Ureter (tissue), 1 donor: ENCODE measurements around the gene BAX. TPM values are rescaled to one million over a fixed set of nuclear protein-coding genes. Genes with fewer than 3 reads are reported as not detected.

Source experiments
- DNase-seq: peaks from one replicate; pipeline ENCODE4 v3.0.0-alpha.2; 2020; ENCODE audit warnings: low spot score
- total RNA-seq: library from RNA; stranded (reverse); gene quantifications from one replicate; pipeline ENCODE4 v1.2.4, GENCODE V29; 2023
- donor health status: DM: yes; HTN: yes; CAD: no.

Gene BAX
- total RNA-seq, 1 donor from 2014 or later, result 79.9 TPM

DNA sequence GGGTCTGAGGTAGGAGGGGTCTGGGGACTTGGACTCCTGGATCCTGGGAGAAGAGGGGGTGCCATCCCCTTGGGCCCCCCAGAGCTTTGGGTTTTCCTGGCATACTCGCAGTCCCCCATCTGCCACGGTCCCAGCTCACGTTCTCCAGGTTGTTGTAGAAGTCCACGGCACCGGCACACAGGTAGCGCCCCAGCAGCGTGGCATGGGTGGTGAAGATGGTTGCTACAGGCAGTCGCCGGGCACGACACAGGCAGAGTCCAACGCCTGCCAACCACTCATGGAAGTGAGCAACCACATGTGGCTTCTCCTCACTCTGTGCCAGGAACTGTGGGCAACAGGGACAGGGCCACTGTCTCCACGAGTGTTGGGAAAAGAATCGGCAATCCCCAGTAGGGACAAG, 31.0 kb downstream of the BAX start:
- no peak for DNase-seq

DNA sequence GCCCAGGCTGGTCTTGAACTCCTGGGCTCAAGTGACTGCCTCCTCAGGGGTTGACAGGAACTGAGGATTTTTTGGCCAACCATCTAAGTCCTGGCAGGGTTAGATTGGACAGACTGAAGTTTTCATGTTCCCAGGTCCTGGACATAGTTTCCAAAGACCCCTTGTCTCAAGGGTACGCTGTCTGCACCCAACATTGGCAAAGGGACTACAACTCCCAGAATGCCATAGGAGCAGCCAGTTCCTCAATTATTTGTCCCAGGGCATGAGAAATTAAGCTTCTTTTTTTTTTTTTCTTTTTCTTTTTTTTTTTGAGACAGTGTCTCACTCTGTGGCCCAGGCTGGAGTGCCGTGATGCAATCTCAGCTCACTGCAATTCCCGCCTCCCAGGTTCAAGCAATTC, 31.5 kb downstream of the BAX start:
- DNase-seq, result no peak

DNA sequence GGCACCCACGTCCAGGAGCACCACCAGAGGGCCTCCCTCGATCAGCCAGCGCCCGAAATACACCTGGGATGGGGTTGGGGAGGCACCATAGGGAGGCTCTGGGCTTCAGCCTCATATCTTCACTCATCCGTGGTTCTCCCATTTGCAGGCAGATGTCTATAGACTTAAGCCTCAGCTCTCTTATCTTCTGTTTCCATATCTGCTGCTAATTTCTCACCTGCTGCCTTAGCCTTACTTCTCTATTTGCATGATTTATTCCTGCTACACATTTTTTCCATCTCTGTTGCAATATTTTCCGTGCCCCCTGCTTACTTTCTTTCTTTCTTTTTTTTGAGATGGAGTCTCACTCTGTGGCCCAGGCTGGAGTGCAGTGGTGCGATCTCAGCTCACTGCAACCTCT, 32.6 kb downstream of the BAX start:
- no peak for DNase-seq

DNA sequence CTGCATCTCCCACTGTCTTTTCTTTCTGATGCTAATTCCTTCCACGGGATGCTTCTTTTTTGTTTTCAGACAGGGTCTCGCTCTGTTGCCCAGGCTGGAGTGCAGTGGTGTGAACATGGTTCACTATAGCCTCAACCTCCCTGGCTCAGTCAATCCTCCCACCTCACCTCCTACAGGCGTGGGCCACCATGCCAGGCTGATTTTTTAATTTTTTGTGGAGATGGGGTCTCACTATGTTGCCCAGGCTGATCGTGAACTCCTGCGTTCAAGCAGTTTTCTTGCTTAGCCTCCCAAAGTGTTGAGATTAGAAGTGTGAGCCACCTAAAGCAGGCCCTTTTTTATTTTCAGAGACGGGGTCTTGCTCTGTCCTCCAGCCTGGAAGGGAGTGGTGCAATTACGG, 33.6 kb downstream of the BAX start:
- no peak for DNase-seq

DNA sequence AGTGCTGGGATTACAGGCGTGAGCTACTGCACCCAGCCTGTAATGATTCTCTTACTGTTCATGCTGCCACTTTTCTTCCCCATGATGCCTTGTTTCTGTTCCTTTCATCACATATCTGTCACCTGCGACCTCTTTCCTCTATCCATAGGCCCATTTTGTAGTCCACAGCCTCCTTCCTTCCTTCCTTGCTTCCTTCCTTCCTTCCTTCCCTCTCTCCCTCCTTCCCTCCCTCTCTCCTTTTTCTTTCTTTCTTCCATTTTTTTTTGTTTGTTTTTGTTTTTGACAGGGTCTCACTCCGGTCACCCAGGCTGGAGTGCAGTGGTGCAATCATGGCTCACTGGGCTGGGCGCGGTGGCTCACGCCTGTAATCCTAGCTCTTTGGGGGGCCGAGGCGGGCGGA, 34.2 kb downstream of the BAX start:
- no peak for DNase-seq

DNA sequence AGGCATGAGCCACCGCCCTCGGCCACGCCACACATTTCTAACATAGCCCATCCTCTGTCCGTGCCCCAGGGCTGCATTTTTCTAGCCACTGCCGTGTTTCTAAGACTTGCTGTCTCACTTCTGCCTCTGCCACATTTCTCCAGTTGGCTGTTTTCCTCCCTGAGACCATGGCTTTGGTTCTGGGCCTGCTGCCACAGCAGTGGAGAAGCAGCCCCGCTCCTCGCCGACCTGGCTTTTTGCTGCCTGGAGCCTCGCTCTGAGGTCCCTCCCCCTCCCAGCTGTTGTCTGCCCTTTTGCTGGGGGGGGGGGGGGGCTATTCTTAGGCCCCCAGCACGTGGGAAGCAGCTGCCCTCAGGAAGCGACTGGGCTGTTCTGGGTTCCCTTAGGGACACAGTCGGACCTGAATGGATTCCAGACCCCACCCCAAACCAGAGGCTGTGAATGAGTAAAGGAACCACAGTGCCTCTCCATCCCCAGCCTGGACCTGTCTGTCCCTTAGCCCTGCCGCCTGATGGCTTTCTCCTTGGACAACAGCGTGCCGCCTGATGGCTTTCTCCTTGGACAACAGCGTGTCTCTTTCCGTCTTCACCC, 35.1 kb downstream of the BAX start:
- DNase-seq, result no peak

DNA sequence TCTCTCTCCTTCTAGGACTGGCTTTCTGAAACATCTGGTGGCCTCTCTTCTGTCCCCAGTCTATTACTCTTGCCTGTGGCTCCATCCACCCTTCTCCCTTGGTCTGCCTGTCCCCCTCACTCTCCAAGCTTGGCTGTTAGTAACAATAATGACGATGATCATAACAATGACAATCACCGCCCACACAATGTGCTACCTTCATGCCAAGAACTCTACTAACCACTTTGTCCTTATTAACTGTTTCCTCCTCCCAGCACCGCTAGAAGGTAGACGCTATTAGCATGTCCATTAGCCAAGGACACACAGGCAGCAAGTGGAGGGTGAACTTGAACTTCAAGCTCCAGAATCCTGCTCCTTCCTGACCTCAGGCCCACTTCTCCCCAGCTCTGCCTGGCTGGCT, 35.7 kb downstream of the BAX start:
- DNase-seq, result no peak

DNA sequence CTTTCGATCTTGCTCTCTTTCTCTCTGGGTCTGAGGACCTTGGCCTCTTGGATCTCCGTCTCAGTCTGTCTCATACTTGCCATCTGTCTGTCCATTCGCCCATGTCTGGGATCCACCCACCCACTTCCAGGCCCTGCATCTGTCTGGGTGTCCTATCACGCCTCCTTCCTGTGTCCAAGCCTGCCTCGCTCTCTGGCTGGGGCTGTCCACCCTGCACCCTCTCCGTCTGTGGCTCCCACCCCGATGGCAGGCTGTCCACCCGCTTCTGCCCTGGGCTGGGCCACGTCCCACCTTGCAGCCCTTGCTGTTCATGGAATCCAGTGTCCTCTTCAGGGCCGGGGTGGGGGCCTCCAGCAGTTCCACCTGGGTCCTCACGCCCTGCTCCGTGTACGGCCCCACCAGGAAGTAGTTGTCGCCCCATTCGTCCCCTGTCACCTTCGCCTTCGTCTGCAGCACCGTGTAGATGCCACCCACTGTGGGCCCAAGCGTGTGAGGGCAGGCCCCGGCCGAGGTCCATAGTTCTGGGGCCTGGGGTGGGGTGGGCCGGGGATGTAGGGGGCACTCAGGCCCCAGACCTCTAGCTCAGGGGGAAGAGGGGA, 36.4 kb downstream of the BAX start:
- DNase-seq, result no peak

DNA sequence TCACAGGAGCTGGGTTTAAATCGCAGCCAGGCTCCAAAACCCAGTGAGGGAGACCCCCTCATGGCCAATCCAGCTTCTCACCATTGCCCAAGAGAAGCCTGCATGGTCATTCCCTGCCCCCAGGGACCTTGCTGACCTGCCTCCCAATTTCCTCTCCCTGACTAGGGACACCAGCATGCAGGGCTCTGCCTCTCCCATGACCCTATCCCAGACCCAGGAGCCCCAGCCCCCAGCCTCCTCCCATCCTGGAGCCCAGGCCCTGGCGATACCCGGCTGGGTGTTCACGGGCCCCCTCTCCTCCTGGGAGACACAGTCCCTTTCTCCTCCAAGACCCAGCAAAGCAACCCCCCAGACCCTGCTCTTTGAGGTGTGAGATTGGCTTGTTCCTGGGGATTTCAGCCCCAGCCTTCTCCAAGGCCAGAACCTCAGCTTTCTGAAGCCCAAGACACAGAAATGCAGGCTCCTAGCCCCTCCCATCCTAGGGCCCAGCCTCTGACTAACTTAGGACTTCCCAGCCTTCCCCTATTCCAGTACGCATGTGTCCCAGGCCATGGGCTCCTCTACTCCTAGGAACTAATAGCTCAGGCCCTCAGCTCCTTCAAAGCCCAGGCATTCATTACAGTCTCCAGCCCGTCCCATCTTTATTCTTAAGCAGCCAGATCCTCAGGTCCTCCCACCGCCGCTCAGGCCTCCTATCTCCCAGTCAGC, 37.4 kb downstream of the BAX start:
- peak; percentile 81 for DNase-seq

DNA sequence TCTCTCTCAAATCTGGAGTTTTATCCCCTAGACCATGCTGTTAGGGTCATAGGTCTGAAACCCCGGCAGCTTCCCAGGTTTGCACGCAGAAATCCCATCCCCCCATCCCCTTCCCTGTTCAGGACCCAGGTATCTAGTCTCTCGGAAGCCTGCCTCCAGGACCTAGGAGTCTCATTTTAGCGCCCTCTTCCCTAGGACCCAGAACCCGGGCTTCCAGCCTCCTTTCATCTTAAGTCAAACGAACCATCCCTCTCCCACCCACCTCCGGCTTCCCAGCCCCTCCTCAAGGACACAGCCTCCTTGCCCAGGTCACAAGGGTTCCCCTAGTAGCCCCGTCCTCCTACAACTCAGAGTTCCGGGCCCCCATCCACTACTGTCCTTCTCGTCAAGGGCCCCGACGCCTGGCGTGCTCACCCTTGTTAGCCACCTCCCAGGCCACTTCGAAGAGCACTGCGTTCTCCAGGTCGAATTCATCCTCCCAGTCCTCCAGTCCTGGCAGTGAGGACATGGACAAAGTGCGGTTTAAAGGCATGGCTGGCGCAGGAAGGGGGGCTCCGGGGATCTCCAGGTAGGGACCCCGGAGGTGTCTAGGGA, 38.0 kb downstream of the BAX start:
- DNase-seq, result no peak

DNA sequence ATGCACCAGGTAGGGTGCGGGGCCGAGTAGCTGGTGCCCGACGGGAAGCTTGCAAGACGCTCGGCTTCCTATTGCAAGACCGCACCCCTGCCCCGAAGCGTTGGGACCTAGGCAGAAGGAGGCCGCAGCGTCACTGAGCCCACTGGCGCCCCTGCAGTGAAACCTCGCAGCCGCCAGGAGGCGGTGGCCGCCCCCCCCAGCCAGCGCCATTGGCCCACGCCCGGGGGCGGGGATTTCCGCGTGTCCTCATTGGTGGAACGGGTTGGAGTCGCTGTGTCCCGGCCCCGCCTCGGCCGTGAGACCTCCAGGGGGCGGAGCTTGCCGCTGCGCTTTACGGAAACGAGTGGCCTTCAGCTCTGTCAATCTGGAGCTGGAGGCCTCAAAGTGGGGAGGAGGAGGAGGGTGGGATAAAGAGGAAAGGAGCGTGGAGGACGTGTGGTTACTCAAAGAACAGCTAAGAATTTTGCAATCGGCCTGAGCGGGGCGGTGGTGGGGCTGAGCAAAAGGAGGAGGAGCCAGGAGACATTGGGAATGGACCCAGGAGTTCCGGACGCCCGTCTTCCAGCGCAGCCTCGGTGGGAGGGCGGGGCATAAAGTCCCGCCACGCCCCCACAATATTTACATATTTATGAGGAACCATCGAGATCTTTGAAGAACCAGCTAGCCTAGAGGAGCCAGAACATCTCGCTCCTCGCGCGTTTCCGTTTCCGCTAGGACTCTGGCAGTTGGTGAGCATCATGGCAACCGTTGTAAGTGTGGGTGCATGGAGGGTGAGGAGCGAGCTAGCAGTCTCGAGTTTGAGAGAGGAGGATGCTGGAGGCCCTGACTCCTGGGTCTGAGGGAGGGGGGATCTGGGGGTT, 38.7 kb downstream of the BAX start, which contains the start of the genes GYS1 and RUVBL2:
TSS of gene GYS1 (minus strand) at position 135 of the 860 bp plus-strand sequence. CDS start 197 bp downstream, outside the sequence.
TSS of gene RUVBL2 (plus strand) at position 713 of the 860 bp plus-strand sequence. CDS start at position 738, 25 bp downstream.
- peak; percentile 99 for DNase-seq

DNA sequence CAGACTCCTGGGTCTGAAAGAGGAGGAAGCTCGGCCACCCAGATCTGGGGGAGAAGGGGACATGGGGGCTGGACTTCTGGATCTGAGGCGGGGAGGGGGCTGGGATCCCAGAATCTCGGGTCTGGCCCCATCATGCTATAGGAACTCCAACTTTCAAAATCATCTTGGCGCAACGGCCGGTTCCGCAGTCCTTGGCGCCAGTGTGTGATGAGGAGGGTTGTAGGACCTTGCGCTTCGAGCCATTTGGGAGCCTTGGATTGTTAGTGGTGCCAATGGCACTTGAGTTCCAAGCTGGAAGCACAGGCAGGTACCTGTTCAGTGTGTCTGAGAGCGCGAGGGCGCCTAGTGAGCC, 39.3 kb downstream of the BAX start:
- DNase-seq, result no peak

DNA sequence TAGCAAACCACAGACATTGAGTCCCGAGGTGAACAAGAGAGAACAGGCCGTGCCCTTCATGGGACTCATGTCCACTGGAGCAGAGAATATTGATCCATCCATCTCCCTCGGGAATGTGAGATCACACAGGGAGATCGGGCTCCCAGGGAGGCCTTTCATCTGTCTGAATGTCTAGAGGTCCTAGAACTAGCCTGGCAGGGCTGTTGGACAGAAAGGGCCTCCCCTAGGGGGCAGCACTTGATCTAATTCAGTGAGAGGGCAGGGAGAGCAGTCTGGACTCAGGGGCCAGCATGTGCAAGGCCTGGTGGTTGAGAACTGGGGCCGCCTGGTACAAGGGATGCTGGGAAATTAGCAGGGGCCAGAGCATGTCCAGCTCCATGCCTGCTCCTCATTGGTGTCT, 43.3 kb downstream of the BAX start:
- no peak for DNase-seq

DNA sequence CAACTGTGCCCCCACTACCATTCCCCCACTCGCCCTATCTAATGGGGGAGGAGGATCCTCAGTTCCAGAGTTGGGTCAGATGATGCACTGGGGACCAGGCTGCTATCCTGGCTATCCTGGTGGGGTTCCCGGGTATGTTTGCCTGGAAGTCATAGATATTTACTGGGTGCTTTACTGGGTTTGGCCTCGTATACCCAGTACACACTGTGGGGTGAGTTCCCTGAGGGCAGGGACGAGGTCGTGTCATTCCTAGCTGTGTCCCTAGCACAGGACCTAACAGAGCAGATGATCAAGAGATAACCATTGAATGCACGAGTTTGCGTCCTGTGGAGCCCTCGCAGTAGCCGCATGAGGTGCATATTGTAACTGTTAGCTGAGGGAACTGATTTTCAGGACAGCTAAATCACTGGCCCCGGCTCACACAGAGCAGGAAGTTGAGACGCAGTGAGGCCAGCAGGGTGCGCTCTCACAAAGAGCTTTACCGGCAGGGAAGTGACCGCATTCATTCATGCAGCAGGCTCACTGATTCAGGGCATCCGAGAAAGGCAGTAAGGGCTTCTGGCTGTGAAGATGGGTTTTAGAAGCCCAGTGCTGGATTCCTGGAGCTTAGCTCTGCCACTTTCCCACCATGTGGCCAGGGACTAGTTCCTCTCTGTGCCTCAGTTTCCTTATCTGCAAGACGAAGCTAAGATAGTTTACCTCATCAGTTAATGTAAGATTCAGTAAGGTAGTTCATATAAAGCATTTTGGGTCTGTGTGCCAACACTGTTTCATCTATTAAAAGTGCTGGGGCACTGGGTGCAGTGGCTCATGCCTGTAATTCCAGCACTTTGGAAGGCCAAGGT, 45.0 kb downstream of the BAX start:
- no peak for DNase-seq

DNA sequence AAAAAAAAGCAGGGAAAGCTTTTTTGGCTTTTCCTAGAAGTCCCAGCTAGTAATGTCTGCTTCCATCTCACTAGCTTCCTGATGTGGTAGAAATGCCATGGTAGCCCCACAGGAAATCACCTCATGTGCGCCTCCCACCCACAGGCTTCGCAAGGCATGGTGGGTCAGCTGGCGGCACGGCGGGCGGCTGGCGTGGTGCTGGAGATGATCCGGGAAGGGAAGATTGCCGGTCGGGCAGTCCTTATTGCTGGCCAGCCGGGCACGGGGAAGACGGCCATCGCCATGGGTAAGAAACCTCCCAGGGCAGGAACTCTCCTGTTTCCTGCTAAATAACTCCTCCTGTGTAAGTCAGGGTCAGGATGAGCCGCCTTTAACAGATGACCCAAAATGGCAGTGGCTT, 49.5 kb downstream of the BAX start:
- no peak for DNase-seq

DNA sequence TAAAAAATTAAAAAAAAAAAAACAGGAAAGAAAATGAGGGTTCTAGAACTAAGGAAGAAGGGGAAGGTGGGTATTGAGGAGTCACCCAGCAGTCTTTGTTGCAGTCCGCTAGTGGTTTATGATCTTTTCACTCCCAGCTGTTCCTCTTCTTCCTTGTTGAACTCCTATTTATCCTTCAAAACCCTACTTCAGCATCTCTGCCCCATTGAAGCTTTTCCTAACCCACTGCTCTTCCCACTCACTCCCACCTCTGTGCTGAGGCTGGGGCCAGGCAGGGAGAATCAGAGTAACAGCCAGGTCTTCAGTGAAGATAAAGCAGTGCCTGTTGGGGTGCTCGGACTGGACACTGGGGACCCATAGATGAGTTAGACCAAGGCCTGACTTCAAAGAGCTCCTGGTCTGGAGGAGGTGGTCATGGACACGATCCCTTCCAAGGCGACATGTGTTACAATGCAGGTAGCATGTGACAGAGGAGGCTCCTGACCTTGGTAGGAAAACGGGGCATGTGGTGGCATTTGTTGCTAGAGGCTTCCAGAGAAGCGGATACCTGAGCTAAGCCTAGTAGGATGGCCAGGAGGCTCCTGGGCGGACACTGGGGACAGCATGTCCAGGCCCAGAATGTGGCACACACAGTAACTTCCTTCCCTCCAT, 50.4 kb downstream of the BAX start:
- DNase-seq, result no peak

DNA sequence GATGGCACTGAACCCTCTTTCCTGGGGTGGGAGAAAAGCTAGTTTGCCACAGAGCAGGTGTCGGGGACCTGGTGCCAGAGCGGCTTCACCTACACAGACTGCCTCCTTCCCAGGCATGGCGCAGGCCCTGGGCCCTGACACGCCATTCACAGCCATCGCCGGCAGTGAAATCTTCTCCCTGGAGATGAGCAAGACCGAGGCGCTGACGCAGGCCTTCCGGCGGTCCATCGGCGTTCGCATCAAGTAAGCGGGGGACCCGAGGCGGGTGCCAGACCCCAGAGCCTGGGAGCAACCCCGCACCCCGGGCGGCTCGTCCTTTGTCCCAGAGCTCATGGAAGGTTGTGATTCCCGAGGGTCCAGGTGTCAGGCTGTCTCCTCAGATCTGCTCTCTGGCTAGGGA, 52.2 kb downstream of the BAX start:
- no peak for DNase-seq

DNA sequence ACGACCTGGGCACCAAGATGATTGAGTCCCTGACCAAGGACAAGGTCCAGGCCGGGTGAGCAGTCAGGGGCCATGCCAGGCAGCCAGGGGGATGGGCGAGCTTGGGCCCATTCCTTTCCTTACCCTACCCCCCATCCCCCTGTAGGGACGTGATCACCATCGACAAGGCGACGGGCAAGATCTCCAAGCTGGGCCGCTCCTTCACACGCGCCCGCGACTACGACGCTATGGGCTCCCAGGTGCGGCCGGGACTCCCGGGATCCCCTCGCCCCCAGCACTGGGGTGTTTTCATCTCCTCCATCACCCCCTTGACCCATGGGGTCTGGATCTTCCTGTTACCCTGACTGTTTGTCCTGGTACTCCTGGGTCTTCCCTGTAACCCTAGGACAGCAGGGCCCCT, 55.2 kb downstream of the BAX start:
- no peak for DNase-seq

DNA sequence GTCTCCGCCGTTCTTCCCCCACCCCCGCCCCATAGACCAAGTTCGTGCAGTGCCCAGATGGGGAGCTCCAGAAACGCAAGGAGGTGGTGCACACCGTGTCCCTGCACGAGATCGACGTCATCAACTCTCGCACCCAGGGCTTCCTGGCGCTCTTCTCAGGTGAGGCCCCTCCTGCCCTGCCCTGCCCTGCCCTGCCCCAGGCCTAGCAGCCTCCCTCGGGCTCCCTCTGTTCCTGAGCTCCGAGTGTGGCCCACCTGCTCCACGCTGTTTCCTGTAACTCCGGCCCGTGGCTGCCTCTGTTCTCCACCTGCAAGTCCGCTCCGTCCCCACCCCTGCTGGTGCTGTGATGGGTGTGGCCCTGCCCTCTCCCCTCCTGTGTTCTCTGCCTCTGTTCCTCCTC, 55.8 kb downstream of the BAX start:
- DNase-seq, result no peak

DNA sequence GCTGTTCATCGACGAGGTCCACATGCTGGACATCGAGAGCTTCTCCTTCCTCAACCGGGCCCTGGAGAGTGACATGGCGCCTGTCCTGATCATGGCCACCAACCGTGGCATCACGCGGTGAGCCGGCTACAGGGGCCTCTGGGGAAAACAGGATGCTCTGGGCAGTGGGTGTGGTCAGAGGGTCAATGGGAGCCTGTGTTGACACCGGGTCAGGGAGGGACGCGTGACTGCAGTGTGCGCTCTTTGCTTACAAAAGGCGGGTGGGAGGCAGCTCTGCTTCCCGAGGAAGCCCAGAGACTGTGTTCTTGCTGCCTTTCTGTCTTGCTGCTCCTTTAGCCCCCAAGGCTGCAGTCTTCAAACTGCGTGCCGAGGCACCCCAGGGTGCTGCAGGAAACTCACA, 56.5 kb downstream of the BAX start:
- no peak for DNase-seq
